Activated T-helper 2 cell treated with anti-CD3 and anti-CD28 coated beads, Interferon-gamma antibody, Interleukin-2, Interleukin-4, amounts not matched to agents 10 μg/mL and 5 μg/mL and 100 μg/mL, durations not matched to agents 14 hours and 24 hours and 36 hours (primary cell): Measurements from ENCODE around the gene ADPRS. TPM values are rescaled to one million over a fixed set of nuclear protein-coding genes. Genes with fewer than 3 reads are reported as not detected.

Experiments
- DNase-seq: peaks from one replicate; pipeline ENCODE4 v3.0.0; 2021; ENCODE audit warnings: low spot score
- H3K27ac Mint-ChIP-seq: one replicate; pipeline ENCODE4 v1.8.0; 2021; ENCODE audit warnings: mixed read lengths
- H3K27me3 Mint-ChIP-seq: one replicate; pipeline ENCODE4 v1.8.0; 2021; ENCODE audit warnings: low read depth, mixed read lengths
- H3K36me3 Mint-ChIP-seq: one replicate; pipeline ENCODE4 v1.8.0; 2021; ENCODE audit warnings: low read depth, mixed read lengths
- H3K4me1 Mint-ChIP-seq: one replicate; pipeline ENCODE4 v1.8.0; 2021; ENCODE audit warnings: low read depth, mixed read lengths
- H3K4me3 Mint-ChIP-seq: one replicate; pipeline ENCODE4 v1.8.0; 2021; ENCODE audit warnings: low read depth, mild to moderate bottlenecking, moderate library complexity, mixed read lengths
- H3K9me3 Mint-ChIP-seq: one replicate; pipeline ENCODE4 v1.8.0; 2021; ENCODE audit warnings: mixed read lengths
- intact Hi-C: fragments of 100-400 bp; cut with micrococcal nuclease; formaldehyde crosslinking; loops from one replicate; pipeline ENCODE4 v1.15.1; 2023
- total RNA-seq: library from RNA; stranded (reverse); gene quantifications from 2 replicates; pipeline ENCODE4 v1.2.3, GENCODE V29; 2022

ADPRS gene
- total RNA-seq, 1 donor from 2014 or later, result 33.6 TPM

DNA sequence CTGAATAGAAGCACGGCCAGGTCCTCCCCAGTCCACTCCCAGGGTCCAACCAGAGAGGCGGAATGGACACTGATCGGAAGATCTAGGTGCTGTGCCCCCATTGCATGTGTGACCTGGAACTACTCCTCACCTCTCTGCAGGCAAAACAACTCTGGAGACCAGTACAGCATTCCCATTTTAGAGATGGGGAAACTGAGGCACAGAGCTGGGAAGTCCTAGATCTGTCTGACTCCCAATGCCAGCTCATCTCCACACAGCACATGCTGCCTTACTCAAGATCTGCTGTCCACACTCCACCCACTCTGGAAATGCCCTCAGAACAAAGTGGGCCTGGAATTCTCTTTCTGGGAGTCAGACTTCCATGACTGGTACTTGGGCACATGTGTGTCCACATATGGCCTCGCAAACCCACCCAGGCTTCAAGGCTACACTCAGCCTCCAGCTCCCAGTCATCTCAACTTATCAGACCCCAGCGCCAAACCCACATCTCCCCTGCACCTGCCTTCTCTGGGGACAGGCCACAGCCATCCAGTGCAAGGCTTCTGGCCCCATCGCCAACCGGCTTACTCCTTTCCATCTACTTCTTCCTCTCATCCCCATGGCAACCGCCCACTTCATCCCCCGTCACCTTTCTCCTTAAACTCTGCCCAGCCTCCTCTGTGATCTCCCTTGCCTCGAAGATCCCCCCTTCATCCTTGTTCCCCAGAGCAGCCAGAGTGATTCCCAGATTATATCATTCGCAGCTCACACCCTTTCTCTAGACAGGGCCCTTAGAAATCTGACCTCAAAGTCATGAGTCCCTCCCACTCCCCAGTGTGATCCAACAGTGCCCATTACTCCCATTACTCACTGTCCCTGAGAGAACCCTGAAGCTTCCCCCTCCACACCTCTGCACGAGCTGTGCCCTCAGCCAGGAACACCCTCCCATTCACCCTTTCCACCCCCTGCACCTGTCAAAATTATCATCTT is 33.7 kb downstream of the ADPRS start:
- intact Hi-C loops, result no loop called here
- no peak overlapping the region for H3K4me3 Mint-ChIP-seq
- DNase-seq, result no peak
- H3K9me3 Mint-ChIP-seq, result no peaks in the 10 kb centered on the region
- peaks cover 11% of the 10 kb centered on the region for H3K4me1 Mint-ChIP-seq
- H3K36me3 Mint-ChIP-seq, result no peaks in the 10 kb centered on the region
- no peak overlapping the region for H3K27ac Mint-ChIP-seq
- H3K27me3 Mint-ChIP-seq, result peaks cover 40% of the 10 kb centered on the region

DNA sequence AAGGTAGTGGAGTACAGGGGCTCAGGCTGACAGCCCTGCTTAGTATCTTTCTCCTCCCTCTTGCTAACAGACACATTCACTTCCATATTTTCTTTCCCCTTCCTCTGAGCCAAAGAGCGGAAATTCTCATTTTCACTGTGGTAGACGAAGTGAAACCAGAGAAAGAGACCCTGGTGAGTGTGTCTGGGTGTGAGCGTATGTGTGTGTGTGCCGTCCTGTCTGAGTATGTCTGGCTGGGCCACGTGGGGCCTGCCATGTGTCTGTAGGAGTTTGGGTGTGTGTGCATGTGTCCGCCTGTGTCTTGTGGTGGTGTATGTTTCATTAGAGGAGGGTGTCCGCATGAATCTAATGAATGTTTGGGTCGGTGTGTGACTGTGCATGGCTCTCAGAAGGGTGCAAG is 34.7 kb downstream of the ADPRS start:
- intact Hi-C loops, result no loop called here
- Mint-ChIP-seq H3K27me3 (peaks cover 40% of the 10 kb centered on the region), H3K4me3 (no peak overlapping the region), H3K4me1 (peaks cover 11% of the 10 kb centered on the region), H3K36me3 (no peaks in the 10 kb centered on the region), H3K27ac (no peak overlapping the region), H3K9me3 (no peaks in the 10 kb centered on the region)
- no peak for DNase-seq

DNA sequence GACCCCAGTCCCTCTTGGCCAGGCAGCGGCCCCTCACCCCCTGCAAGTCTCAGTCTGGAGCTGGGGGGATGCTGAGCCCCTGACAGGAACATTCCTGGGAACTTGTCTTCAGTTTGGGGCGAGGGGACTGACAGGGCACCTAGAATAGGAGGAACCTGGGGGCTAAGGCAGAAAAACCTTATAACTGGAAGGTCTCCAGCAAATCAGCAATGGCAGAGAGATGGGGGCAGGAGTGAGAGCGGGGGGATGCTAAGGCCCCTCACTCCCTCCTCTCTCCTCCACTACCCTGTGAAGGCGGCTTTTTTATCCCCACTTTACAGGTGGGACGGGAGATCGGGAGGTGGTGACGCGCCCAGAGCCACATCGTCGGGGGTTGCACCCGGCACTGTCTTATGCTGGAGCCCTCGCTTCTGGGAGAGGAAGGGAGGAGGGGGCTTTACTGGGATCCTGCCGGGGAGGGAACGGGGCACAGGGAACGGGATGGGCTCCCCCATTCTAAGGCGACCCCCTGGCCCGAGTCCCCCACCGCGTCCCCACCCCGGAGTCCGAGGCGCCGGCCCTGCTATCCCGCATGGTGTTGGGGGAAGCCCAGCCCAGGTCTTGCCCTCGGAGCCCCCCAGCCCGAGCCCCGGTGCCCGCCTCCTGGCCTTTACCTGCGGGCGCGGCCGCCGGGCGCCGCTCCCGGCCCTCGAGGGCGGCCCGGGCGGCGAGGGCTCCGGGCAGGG is 35.9 kb downstream of the ADPRS start:
- no peaks in the 10 kb centered on the region for H3K9me3 Mint-ChIP-seq
- peaks cover 40% of the 10 kb centered on the region for H3K27me3 Mint-ChIP-seq
- no peak overlapping the region for H3K27ac Mint-ChIP-seq
- no peaks in the 10 kb centered on the region for H3K36me3 Mint-ChIP-seq
- no peak overlapping the region for H3K4me3 Mint-ChIP-seq
- intact Hi-C loops, result no loop called here
- no peak for DNase-seq
- peaks cover 11% of the 10 kb centered on the region for H3K4me1 Mint-ChIP-seq

DNA sequence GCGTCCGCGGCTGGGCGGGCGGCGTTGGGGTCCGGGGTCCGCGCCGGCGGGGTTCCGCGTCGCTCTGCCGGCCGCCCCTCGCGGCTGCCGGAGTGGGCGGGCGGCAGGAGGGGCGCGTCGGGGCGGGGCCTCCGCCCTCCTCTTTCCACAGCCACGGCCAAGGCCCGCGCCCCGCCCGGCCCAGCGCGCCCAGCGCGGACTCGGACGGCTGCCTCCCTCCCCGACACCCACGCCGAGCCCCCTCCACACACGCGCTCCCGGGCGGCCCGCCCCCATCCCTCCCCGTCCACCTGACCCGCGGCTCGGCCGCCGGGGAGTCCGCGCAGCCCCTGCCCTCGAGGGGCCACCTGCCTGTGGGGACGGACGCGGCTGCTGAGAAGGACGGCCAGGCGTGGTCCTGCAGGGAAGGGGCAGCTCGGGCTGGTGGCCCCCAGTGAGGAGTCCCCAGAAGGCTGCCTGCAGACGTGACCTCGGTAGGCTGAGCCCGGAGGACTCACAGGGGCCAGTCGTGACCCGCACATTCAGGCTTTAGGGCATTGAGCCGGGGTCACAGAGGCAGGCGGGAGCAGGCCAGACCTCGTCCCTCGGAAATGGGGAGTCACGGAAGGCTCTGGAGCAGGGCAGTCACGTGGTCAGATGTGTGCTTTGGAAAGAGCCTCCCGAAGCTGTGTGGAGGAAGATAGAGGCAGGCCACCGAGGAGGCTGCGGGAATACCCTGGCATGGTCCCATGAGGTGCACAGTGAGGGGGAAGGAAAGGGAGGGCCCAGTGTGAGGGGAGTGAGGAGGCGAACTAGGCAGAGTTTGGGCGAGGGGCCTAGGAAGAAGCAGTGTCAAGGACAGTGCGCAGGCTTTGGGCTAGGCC is 36.7 kb downstream of the ADPRS start, which contains the start of gene COL8A2:
COL8A2 (minus strand) TSS at position 94 of the 863 bp plus-strand sequence. CDS start 24,980 bp downstream, outside the sequence.
- Mint-ChIP-seq H3K9me3 (no peaks in the 10 kb centered on the region), H3K4me1 (peaks cover 11% of the 10 kb centered on the region), H3K4me3 (no peak within 1 kb of the TSS), H3K27ac (no peak within 1 kb of the TSS), H3K27me3 (peaks cover 40% of the 10 kb centered on the region), H3K36me3 (no peaks in the 10 kb centered on the region)
- DNase-seq, result no peak
- intact Hi-C loops, result no loop called here

DNA sequence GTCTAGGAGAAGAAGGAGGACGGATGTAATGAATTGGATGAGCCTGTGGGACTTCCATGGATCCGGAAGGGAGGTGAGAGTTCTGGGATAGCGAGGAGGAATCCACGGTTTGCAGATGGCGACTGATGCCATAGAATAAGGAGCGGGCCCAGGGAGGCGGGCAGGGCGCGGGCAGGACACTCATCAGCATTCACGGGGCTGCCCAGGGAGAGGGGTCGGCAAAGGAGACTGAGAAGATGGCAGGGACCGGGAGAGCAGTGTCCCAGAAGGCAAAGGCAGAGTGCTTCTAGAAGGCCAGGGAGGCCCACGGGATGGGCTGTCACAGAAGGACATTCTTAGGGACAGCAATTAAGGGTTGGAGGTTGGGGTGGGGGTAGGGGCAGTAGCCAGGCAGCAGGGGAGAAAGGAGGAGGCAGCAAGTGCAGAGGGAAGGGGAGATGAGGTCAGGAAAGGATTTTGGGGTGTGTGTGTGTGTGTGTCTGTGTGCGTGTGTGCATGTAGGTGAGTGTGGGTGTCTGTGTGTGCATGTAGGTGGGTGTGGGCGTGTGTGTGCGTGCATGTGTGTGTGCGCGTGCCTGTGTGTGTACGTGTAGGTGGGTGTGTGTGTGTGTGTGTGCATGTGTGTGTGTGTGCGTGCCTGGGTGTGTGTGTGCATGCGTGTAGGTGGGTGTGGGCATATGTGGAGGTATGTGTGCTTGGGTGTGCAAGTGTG is 37.5 kb downstream of the ADPRS start:
- intact Hi-C loops, result no loop called here
- Mint-ChIP-seq H3K27ac (peak overlapping the region; percentile 15), H3K4me3 (no peak overlapping the region), H3K36me3 (no peaks in the 10 kb centered on the region), H3K4me1 (peaks cover 11% of the 10 kb centered on the region), H3K9me3 (no peaks in the 10 kb centered on the region), H3K27me3 (peaks cover 40% of the 10 kb centered on the region)
- DNase-seq, result no peak

DNA sequence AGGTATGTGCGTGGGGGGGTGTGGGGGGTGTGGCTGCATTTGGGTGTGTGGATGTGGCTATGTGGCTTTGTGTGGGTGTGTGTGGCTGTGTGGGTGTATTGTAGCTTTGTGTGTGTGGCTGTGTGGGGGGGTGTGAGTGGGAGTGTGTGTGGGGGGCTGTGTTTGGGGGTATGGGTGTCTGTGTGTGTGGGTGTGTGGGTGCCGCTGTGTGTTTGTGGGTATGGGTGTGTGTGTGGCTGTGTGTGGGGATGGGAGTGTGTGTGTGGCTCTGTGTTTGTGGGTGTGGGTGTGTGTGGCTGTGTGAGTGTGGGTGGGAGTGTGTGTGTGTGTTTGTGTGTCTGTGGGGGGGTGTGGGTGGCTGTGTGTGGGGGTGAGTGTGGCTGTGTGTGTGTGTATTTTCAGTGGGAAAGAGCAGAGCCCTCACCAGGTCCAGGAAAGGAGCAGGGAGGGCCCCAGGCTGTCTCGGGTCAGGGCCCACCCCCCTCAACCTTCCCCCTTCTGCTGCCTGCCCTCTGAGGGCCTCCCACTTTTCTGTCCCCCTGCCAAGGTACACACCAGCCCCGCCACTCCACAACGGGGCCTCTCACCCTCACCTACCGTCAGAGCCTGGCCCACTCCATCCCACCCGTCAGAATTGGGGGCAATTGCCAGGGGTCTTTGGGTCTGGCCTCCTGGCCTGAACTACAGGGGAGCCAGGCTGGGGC is 38.3 kb downstream of the ADPRS start:
- Mint-ChIP-seq H3K36me3 (no peaks in the 10 kb centered on the region), H3K9me3 (no peaks in the 10 kb centered on the region), H3K4me1 (peaks cover 11% of the 10 kb centered on the region), H3K27me3 (peaks cover 37% of the 10 kb centered on the region), H3K27ac (no peak overlapping the region), H3K4me3 (no peak overlapping the region)
- DNase-seq, result no peak
- intact Hi-C loops, result no loop called here

DNA sequence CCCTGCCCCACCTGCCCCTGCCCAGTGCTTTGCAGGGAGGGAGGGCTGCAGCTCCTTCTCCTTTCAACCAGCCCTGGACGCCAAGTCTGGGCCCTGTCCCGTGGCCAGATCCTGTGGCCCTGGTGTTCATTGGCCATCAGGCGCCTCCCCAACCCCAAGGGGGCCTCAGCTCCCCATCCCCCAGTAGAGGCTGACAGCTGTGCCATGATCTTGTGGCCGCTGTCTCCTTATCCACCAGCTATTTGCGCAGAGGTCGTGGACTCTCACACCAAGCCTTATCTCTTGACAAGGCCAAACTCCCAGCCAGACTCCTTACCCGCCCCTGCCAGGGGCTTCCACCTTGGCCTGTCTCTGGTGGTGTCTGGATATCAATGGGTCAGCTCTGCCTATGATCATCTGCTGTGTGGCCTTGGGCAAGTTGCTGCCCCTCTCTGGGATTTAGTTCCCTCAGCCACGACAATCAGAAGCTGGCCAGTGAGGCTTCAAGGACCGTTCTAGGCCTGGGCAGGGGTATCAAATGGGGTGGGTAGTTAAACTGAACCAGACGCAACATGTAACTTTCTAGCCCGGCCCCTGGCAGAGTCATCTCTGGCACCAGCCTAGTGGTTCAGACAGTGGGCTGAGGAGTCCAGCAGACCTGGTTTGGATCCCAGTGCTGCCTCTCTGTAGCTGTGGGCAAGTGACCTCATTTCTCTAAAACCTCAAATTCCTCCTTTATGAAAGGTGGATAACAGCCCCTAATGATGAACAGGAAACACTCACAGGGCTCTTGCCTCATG is 39.6 kb downstream of the ADPRS start:
- Mint-ChIP-seq H3K4me3 (no peak overlapping the region), H3K27me3 (peaks cover 24% of the 10 kb centered on the region), H3K27ac (no peak overlapping the region), H3K9me3 (no peaks in the 10 kb centered on the region), H3K4me1 (peaks cover 6% of the 10 kb centered on the region), H3K36me3 (no peaks in the 10 kb centered on the region)
- intact Hi-C loops, result no loop called here
- DNase-seq, result no peak

DNA sequence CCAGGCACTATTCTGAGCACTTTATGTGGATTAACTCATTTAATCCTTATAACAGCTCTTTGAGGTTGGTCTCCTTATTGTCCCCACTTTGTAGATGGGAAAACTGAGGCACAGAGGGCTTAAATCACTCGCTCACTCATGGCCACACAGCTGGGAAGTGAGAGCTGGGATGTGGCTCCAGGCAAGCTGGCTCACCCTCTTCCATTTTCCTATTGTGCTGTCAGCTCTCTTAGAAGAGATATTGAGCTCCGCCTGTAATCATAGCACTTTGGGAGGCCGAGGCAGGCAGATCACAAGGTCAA is 40.2 kb downstream of the ADPRS start:
- Mint-ChIP-seq H3K4me1 (peaks cover 3% of the 10 kb centered on the region), H3K27me3 (peaks cover 19% of the 10 kb centered on the region), H3K9me3 (no peaks in the 10 kb centered on the region), H3K36me3 (no peaks in the 10 kb centered on the region), H3K27ac (no peak overlapping the region), H3K4me3 (no peak overlapping the region)
- no peak for DNase-seq
- intact Hi-C loops, result no loop called here

DNA sequence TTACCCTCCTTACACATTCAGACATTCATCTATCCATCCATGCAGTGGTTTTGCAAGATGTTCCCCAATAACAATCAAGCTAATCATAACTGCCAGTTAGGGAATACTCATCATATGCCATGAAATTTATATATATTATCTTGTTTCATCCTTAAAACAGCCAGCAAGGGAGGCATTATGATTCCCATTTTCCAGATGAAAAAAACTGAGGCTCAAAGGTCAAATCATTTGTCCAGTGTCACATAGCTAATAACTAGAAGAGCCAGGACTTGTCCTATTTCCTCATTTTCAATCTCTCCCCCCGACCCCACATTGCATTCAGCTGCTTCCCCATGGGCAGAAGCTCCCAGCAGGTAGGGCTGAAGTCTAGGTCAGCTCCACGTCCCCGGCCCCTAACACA is 43.3 kb downstream of the ADPRS start:
- no peaks in the 10 kb centered on the region for H3K27me3 Mint-ChIP-seq
- intact Hi-C loops, result no loop called here
- H3K27ac Mint-ChIP-seq, result no peak overlapping the region
- H3K36me3 Mint-ChIP-seq, result peaks cover 7% of the 10 kb centered on the region
- no peaks in the 10 kb centered on the region for H3K9me3 Mint-ChIP-seq
- H3K4me1 Mint-ChIP-seq, result peaks cover 7% of the 10 kb centered on the region
- H3K4me3 Mint-ChIP-seq, result no peak overlapping the region
- no peak for DNase-seq

DNA sequence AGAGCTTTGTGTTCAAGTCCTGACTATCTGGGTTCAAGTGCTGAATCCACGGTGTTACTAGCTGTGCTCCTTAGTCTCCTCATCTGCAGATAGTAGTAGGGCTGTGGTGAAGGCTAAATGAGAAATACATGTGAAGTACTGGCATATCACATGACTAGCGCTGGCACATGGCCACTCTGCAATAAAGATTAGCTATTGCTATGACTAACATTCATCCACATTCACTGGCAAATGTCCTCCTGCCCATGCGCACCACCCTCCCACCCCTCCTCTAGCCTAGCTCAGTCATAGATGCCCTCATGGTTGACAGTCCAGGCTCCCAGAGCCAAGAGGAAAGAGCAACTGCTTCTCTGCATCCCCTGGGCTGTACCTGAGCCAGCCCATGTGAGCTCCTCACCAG is 44.8 kb downstream of the ADPRS start:
- Mint-ChIP-seq H3K27ac (no peak overlapping the region), H3K27me3 (no peaks in the 10 kb centered on the region), H3K4me3 (no peak overlapping the region), H3K36me3 (peaks cover 15% of the 10 kb centered on the region), H3K4me1 (peaks cover 7% of the 10 kb centered on the region), H3K9me3 (no peaks in the 10 kb centered on the region)
- DNase-seq, result no peak
- intact Hi-C loops, result no loop called here

DNA sequence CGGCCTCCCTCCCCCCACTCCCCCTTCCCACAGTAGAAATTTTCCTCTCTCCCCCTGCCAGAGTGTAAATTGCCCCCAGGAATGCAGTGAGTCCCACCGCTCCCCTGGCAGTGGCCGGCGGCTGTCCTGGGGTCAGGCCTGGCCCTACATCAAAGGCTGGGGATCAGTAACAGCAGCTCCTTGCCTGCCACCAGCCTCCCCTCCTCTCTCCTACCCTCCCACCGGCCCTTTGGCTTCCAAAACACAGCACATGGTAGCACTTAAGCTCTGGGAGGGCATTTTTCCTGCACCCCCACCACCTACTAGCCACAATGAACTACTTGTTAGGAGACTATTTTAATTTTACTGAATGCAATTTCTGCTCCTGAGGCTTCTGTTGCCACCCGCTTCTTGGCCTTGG is 45.3 kb downstream of the ADPRS start:
- no peaks in the 10 kb centered on the region for H3K9me3 Mint-ChIP-seq
- no peak for DNase-seq
- H3K4me1 Mint-ChIP-seq, result peaks cover 7% of the 10 kb centered on the region
- intact Hi-C loops, result loop anchor here (1.0 kb wide), 1 partner anchor 35 kb away; no protein-coding TSS in a partner anchor
- H3K36me3 Mint-ChIP-seq, result peaks cover 15% of the 10 kb centered on the region
- H3K27me3 Mint-ChIP-seq, result no peaks in the 10 kb centered on the region
- H3K27ac Mint-ChIP-seq, result no peak overlapping the region
- H3K4me3 Mint-ChIP-seq, result no peak overlapping the region
